ENCODE data around the gene TMEM150C. TPM values are rescaled to one million over a fixed set of nuclear protein-coding genes. Genes with fewer than 3 reads are reported as not detected.

Gene TMEM150C
- total and polyA plus RNA-seq, 2 donors (not counting 1 experiment from before 2014, with no cell fraction given): 0.24 to 1.2 TPM

DNA sequence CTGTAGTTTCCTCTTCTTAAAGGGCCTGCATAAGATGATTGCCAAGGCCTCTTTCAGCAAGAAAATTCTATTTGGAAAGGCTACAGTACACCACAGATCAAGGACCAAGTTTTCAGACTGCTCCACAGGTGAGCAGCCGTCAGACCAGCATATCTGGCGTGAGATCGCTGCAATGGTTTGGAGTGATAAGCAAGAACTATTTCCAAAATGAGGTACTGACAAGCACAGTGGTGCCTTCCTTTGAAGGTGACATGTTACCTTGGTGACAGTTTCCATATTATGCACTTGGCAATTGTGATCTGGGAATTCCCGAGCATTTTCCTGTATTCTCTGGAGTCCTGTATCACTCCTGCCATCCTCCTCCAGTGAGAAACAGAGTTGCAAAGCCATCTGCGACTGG lies 7.3 kb upstream of the TMEM150C start:
- no peak for TF ChIP-seq EZH2 (IDR thresholded peaks at IDR 0.05; ENCODE audit: low read length, missing control alignments)
- TF ChIP-seq, protein P1, sequence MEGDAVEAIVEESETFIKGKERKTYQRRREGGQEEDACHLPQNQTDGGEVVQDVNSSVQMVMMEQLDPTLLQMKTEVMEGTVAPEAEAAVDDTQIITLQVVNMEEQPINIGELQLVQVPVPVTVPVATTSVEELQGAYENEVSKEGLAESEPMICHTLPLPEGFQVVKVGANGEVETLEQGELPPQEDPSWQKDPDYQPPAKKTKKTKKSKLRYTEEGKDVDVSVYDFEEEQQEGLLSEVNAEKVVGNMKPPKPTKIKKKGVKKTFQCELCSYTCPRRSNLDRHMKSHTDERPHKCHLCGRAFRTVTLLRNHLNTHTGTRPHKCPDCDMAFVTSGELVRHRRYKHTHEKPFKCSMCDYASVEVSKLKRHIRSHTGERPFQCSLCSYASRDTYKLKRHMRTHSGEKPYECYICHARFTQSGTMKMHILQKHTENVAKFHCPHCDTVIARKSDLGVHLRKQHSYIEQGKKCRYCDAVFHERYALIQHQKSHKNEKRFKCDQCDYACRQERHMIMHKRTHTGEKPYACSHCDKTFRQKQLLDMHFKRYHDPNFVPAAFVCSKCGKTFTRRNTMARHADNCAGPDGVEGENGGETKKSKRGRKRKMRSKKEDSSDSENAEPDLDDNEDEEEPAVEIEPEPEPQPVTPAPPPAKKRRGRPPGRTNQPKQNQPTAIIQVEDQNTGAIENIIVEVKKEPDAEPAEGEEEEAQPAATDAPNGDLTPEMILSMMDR (conservative IDR thresholded peaks at IDR 0.05 in 1 of 2, IDR thresholded peaks at IDR 0.05 in 1 of 2; ENCODE audit: low read depth in 1 of 2, low read length in 2 of 2): no peak
- H3K27ac ChIP-seq (ENCODE audit: insufficient read depth, low read length): no peak overlapping the region
- no peak overlapping the region for H3K9ac ChIP-seq (ENCODE audit: insufficient read depth, low read length)
- H3K36me3 ChIP-seq (ENCODE audit: control insufficient read depth, insufficient read depth, low read length): no peaks in the 10 kb centered on the region
- no peaks in the 10 kb centered on the region for H3K27me3 ChIP-seq (ENCODE audit: control insufficient read depth, insufficient read depth, low read length)
- no peaks in the 10 kb centered on the region for H3K4me1 ChIP-seq (ENCODE audit: control insufficient read depth, extremely low read depth, insufficient read depth, low read length)
- no peak overlapping the region for H2AFZ ChIP-seq (ENCODE audit: low read length)
- no peak for DNase-seq (ENCODE audit: low read depth in 2 of 2)
- H3K9me3 ChIP-seq (ENCODE audit: control insufficient read depth, insufficient read depth, low read depth, low read length): no peaks in the 10 kb centered on the region
- H3K4me2 ChIP-seq (ENCODE audit: extremely low read depth, insufficient read depth, low read length): no peak overlapping the region
- H3K79me2 ChIP-seq (ENCODE audit: control insufficient read depth, insufficient read depth, low read length): no peaks in the 10 kb centered on the region
- no peaks in the 10 kb centered on the region for H4K20me1 ChIP-seq (ENCODE audit: control insufficient read depth, extremely low read depth, insufficient read depth, low read length)
- H3K4me3 ChIP-seq (replicated peaks in 1 of 4; ENCODE audit: control extremely low read depth in 1 of 4, insufficient read depth in 1 of 4, low read depth in 3 of 4, low read length in 4 of 4): no peak overlapping the region

DNA sequence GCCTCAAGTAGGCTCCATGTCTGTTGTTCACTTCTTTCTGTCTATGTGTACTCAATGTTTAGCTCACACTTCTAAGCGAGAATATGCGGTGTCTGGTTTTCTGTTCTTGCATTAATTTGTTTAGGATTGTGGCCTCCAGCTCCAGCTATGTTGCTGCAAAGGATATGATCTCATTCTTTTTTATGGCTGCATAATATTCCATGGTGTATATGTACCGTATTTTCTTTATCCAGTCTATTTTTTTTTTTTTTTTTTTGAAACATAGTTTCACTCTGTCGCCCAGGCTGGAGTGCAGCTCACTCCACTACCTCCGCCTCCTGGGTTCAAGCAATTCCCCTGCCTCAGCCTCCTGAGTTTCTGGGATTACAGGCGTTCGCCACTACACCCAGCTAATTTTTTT lies 5.7 kb upstream of the TMEM150C start:
- Histone ChIP-seq H3K4me1 (ENCODE audit: control insufficient read depth, extremely low read depth, insufficient read depth, low read length) (no peaks in the 10 kb centered on the region), H3K9ac (ENCODE audit: insufficient read depth, low read length) (no peak overlapping the region), H2AFZ (ENCODE audit: low read length) (no peak overlapping the region), H3K4me3 (replicated peaks in 1 of 4; ENCODE audit: control extremely low read depth in 1 of 4, insufficient read depth in 1 of 4, low read depth in 3 of 4, low read length in 4 of 4) (no peak overlapping the region), H3K79me2 (ENCODE audit: control insufficient read depth, insufficient read depth, low read length) (no peaks in the 10 kb centered on the region), H4K20me1 (ENCODE audit: control insufficient read depth, extremely low read depth, insufficient read depth, low read length) (no peaks in the 10 kb centered on the region), H3K4me2 (ENCODE audit: extremely low read depth, insufficient read depth, low read length) (no peak overlapping the region), H3K27ac (ENCODE audit: insufficient read depth, low read length) (no peak overlapping the region), H3K27me3 (ENCODE audit: control insufficient read depth, insufficient read depth, low read length) (peaks cover 2% of the 10 kb centered on the region), H3K9me3 (ENCODE audit: control insufficient read depth, insufficient read depth, low read depth, low read length) (no peaks in the 10 kb centered on the region), H3K36me3 (ENCODE audit: control insufficient read depth, insufficient read depth, low read length) (no peaks in the 10 kb centered on the region)
- DNase-seq (ENCODE audit: low read depth in 2 of 2): no peak
- no peak for TF ChIP-seq EZH2 (IDR thresholded peaks at IDR 0.05; ENCODE audit: low read length, missing control alignments)
- TF ChIP-seq, protein P1 (conservative IDR thresholded peaks at IDR 0.05 in 1 of 2, IDR thresholded peaks at IDR 0.05 in 1 of 2; ENCODE audit: low read depth in 1 of 2, low read length in 2 of 2): no peak

DNA sequence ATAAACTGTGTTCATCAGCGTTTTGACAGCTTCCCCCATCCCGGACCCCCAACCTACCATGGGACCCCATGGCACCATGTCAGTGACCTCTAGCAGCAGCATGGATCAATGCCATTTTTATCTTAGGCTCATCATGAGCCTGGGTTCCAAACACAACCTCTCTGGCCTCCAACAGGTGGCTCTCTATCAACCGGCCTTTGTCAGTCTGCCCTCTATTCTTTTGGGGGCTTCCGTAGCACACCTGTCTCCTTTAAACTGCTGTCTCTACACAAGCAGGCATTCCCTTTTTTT lies 721 bp upstream of the TMEM150C start:
- Histone ChIP-seq H4K20me1 (ENCODE audit: control insufficient read depth, extremely low read depth, insufficient read depth, low read length) (no peaks in the 10 kb centered on the region), H3K36me3 (ENCODE audit: control insufficient read depth, insufficient read depth, low read length) (no peaks in the 10 kb centered on the region), H3K9me3 (ENCODE audit: control insufficient read depth, insufficient read depth, low read depth, low read length) (no peaks in the 10 kb centered on the region), H2AFZ (ENCODE audit: low read length) (no peak overlapping the region), H3K79me2 (ENCODE audit: control insufficient read depth, insufficient read depth, low read length) (no peaks in the 10 kb centered on the region), H3K4me2 (ENCODE audit: extremely low read depth, insufficient read depth, low read length) (no peak overlapping the region), H3K4me3 (replicated peaks in 1 of 4; ENCODE audit: control extremely low read depth in 1 of 4, insufficient read depth in 1 of 4, low read depth in 3 of 4, low read length in 4 of 4) (peak overlapping the region in 1 of 4 experiments; percentile 48), H3K4me1 (ENCODE audit: control insufficient read depth, extremely low read depth, insufficient read depth, low read length) (no peaks in the 10 kb centered on the region), H3K27ac (ENCODE audit: insufficient read depth, low read length) (no peak overlapping the region), H3K9ac (ENCODE audit: insufficient read depth, low read length) (no peak overlapping the region), H3K27me3 (ENCODE audit: control insufficient read depth, insufficient read depth, low read length) (peaks cover 13% of the 10 kb centered on the region)
- DNase-seq (ENCODE audit: low read depth in 2 of 2): no peak
- TF ChIP-seq EZH2 (IDR thresholded peaks at IDR 0.05; ENCODE audit: low read length, missing control alignments): no peak
- TF ChIP-seq, protein P1 (conservative IDR thresholded peaks at IDR 0.05 in 1 of 2, IDR thresholded peaks at IDR 0.05 in 1 of 2; ENCODE audit: low read depth in 1 of 2, low read length in 2 of 2): no peak
